ENCODE data around the gene ZNF736.

- TF ChIP-seq CTCF (IDR thresholded peaks at IDR 0.05) (no peak), POLR2A (IDR thresholded peaks at IDR 0.05) (no peak), POLR2AphosphoS5 (IDR thresholded peaks at IDR 0.05; ENCODE audit: insufficient read depth in 1 of 2, low read depth in 1 of 2) (no peak)
Measured at GRCh38 chr7:64308016-64308270, 5.8 kb upstream of the ZNF736 start.

Data from vagina (tissue), 2 donors.